Hematopoietic multipotent progenitor cell treated with erythropoietin and hydrocortisone succinate and interleukin-3 and kit ligand, for 6 days (in vitro differentiated cells): Measurements from ENCODE around the gene C6orf136.
A peak's percentile ranks its signal among the peaks of the same experiment; 100 is the strongest.
"Not testable (repeated sequence)": the region's sequence is repeated elsewhere in the genome, so short reads cannot be mapped to it uniquely, and the experiment has no call there.

Source experiments
- DNase-seq: peaks from one replicate; pipeline ENCODE4 v3.0.0-alpha.2; 2015

C6orf136 gene

DNA sequence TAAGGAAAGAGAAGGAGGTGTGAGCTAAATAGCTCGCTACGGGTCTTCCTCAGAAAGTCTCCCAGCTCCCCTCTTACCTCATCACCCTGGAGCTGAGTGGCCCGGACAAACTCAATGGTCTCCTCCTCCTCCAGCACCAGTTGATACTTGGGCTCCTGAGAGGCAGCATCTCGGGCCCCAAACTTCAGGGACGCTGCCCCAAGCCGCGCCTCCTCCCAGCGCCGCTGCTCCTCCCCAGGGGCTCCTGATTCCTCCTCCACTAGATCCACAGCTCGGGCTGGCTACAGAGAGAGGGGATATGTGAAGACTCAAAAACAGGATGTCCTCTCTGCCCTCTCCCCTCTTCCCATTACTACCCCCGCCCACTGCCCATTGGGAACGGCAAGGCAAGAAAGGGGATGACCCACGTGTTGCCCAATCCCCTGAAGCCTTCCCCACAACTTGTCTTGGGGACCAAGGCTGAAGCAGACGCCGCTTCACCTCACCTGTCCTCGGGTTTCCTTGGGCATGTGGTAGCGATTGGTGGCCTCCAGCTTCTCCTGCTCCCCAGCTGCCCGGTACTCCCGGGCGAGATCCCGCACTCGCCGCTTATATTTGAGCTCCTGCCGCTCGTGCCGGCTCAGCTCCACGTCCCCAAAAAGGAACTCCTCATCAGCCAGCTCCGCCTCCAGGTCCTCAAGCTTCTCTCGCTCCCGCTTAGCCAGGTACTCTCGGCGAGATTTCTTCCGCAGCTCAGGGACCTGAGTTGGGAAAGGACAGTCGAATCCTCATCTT lies 18.2 kb downstream of the C6orf136 start:
- no peak for DNase-seq

DNA sequence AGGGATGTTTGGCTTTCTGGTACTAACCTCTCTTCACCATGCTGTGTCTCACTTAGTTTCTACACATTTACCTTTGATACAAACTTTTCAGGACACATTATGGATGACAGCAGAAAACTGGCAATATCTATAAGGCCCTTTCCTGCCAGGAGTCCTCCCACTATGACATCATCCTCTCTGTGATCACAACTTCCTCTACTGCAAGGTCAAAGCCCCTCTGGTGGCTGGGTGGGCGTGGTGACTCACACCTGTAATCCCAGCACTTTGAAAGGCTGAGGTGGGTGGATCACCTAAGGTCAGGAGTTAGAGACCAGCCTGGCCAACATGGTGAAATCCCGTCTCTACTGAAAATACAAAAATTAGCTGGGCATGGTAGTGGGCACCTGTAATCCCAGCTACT lies 19.4 kb downstream of the C6orf136 start:
- DNase-seq, result not testable (repeated sequence)

DNA sequence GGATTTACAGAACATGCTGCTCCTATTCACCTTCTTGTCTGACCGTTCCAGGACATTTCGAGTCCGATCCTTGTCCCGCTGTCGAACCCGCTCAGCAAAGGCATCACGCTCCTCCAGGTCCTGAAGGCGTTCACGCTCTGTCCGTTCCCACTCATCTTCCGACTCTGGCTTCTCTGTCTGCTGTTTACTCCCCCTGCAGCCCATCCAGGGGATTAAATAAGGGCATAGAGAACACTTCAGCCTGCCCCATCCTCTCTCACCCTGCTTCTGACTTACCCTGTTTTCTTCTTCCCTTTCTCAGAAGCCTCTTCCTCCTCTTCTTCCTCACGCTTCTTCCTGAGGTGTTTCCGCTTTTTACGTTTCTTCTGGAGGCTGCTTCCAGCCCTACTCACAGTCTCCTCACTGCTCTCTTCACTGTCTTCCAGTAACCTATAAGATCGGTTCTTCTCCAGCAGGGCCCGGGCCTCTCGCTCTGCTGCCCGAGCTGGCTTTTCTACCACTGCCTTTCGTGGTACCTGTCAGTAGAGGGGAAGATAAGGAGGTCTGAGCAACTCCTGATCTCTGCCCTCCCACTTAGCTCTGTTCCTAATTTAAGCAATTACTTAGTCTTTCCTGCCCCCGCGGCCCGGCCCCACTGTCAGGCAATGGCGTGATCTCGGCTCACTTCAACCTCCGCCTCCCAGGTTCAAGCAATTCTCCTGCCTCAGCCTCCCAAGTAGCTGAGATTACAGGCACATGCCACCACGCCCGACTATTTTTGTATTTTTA lies 24.0 kb downstream of the C6orf136 start:
- peak; percentile 28 for DNase-seq

DNA sequence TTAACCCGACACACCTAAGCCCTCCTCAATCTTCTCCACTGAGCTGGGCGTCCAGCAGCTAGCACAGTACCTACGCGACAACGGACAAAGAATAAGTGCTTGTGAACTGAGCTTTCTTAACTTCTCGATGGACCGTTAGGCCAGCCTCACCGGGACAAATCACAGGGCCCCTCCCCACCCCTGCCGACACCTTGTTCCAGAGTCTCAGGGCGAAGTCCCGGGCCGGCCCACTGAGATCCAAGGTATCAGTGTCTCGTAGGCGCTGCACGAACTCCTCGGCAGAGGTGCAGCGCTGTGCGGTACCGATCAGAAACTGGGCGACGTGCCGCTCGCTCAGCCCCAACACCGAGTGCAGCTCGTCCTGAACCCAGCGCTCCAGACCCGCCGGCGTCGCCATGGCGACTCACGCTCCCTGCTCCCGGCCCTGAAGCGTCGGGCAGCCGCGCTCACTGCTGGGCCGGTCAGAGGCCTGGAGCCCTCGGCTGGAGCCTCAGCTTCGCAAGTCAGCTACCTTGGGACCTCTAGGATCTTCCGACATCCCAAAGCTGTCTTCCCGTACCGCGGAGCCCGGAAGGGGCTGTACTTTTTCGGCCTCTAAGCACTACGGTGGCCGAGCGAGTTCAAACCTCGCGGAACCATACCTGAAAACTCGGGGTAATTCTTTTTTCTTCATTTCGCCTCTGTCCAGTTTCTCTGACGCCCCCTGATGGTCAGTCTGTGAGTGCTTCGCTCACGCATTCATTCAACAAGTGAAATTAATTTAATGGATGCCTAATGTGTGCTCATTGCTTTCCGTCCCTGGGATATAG lies 25.7 kb downstream of the C6orf136 start, which contains the start of gene DHX16:
Gene DHX16 (minus strand): TSS at position 562 of the 809 bp plus-strand sequence. CDS start 165 bp downstream, at position 397.
- peak; percentile 99 for DNase-seq

DNA sequence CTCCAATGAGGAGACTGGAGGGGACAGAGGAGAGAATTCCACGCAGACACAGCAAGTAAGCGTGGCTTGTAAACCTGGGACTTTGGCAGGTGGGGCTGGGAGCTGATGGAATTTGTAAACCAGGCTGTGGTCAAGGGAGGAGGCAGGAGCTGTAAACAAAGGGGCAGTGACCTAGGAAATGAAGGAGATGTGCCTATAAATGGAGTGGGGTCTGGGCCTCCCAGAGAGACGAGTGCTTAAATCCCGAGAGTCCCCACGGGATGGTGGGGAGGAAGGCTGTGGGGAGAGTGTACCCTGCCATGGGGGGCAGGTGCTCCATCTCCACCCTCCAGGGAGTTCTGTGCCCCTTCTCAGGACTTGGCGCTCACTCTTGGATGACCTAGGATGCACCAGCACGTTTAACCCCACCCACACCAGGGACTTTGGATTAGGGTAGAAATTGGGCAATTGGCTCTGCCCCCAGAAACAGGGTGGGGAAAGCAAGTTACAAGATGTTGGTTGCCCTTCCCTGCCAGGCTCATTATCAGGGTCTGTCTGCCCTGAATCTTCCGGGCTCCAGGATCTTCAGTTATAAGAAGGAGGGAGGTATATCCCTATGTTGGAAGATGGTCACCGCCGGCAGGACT lies 29.8 kb downstream of the C6orf136 start:
- DNase-seq, result peak; percentile 35

DNA sequence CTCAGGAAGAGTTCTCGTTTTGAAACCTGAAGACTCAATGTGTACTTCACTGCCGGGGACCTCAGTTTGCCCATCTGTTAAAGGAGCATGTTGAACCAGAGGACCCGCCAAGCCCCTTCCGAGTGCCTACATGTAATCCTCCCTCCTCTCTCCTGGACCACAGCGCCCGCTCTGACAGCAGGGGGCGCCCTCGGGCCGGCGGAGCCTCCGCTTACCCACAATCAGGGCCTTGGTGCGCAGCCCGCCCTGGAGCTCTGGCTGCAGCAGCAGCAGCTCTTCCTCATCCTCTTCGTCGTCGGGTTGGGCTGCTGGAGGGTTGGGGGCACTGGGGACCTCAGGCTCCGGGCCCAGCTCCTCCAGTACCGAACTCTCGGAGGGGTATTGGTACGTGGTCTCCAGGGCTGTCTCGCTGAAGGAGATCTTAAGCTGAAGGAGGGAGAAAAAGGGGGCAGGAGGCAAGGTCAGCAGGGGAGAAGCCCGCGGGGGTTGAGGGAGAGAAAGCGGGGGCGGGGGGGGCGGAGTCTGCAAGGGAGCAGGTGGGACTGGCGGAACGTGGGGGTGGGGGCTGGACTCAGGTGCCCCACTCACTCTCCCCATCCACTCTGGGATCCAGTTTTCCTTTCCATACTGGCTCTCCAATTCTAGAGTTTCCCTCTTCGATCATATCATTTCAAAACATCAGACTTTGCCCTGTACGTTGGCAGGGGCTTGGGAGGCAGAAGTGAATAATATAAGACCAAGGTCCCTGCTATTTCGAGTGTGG lies 32.2 kb downstream of the C6orf136 start:
- DNase-seq, result peak; percentile 89

DNA sequence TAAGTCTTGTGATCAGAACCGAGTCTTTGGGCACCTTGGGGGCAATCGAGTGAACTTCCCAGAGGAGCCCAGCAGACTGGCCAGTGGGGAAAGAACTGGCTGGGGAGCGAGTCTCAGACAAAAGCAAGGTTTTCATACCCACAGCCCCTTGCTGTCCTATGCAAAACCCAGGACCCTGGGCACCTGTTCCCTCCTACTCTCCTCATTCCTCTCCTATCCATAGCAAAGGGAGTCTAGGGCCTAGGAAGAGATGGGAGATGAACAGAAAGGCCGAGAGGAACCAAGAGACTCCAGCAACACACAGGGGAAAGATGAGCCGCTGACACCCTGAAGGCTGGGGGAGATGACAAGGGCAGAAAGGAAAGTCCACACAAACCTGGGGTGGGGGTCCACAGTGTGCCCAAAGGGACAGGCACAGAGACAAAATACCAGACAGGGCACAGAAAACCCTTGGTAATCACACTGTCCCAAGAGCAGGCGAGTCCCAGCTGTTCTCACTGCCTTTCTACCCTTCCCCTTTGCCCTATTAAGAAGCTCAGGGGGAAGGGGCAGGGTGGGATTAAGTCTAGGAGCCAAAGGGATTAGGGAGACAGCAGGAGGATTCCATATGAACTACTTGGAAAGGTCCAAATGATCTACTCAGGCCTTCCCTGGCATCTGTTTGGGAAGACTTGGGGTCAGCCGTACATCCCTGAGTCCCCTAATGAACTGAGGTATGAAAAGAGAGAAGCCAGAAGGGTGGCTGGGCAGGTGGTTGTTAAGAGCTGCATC lies 33.0 kb downstream of the C6orf136 start:
- no peak for DNase-seq

DNA sequence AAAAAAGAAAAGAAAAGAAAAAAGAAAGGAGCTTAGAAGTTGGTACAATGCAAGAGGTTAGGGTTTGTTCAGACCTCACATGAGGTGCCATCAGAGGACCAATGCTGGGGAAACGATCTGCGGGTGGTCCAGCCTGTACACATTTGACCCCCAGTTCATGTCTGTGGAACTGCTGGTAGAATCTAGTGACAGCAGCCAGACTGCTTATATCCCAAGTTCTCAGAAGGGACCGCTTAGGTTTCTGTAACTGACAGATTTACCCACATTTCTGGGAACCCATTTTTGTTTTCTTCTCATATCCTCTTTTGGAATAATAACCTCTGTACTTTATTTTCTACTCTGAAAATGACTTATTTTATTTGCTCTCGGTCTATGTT lies 34.8 kb downstream of the C6orf136 start:
- peak; percentile 14 for DNase-seq

DNA sequence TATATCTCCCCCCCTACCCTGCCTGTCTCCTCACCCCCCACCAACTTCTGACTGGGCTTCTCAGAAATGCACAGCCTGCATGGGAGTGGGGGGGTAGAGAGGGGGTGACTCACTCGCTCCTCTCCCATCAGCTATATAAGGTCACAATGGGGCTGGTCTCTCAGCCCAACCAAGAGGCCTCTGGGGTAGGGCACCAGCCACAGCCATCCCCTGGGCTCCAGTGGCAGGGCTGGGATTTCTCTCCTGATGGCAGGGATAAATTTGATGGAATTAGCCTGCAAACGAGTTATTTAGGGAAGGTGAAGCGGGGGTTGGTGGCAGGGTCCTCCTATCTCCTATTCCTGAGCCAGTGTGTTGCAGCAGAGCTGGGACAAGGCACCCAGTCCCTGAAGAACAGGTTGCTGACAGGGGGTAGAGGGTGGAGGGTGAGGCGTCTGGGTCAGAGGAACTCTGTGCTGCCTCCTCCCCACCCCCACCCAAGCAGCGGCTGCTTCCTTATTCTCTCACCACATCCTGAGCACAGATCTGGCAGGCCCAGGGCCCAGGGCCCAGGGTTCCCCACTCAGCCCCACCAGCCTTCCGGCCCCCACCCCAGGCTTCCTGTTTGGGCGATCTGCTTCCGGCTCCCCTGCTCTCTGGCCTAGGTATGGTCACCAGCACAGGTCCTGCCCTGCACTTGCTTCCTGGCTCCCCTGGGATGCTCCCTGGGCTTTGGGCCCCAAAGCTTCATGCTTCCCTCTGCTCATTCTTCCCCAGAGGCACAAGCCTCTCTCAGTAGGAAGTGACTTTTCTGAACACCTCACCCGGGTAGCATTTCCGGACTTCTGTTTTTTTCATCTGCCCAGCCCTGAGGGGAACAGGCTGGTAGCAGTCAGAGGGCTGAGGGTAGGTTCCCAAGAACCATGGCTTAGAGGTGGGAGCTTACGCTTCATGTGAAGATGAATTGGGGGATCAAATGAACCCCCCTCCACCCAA lies 35.5 kb downstream of the C6orf136 start:
- peak; percentile 93 for DNase-seq

DNA sequence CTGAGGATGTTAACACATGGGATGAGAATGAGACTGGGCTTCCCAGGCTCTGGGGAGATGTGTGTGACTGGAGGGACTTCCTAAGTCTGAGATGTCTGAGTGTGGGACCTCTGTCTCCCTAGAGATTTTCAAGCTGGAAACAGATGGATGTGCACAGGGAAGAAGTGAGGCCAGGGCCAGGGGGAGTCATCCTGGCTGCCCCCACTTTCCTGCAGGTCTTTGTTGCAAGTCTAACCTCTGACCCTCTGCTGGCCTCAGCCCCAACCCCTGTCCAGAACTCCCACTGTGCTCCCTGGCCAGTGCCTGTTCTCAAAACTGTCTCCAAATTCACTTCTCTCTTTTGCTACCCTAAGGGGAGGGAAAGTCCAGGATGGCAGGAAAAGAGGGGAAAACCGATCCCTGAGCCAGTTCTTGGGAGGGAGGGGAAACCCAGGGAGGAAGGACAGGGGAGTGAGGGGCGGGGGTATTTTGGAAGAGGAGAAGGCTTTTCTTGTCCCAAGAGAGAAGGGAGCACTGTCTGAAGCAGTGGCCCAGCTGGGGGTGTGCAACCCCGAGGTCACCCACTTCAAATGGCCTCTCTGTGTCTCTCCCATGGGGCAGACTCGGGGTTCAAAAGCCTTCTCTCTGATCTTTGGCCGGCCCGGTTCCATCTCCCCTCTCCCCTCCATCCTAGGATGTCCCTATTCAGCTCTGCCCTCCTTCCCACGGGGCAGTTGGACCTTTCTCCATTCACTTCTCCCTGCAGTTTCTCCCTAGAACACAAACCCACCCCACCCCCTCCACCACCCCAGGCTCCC lies 36.4 kb downstream of the C6orf136 start:
- DNase-seq, result no peak

DNA sequence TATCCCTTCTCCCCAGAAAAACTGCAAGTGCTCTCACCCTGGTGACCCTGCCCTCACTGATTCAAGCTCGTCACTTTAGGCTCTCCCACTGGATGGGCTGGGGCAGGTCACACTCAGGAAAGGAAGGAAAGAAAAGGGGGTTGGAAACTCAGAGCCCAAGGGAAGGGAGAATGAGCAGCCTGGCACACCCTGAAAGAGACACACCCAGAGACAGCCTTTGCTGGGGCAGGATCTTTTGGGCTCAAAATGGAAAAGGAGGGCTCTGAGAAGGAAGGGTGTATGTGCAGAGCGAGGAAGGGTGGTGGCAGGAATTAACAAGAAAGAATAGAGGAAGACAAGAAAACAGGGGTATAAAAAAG lies 37.0 kb downstream of the C6orf136 start:
- peak; percentile 41 for DNase-seq

DNA sequence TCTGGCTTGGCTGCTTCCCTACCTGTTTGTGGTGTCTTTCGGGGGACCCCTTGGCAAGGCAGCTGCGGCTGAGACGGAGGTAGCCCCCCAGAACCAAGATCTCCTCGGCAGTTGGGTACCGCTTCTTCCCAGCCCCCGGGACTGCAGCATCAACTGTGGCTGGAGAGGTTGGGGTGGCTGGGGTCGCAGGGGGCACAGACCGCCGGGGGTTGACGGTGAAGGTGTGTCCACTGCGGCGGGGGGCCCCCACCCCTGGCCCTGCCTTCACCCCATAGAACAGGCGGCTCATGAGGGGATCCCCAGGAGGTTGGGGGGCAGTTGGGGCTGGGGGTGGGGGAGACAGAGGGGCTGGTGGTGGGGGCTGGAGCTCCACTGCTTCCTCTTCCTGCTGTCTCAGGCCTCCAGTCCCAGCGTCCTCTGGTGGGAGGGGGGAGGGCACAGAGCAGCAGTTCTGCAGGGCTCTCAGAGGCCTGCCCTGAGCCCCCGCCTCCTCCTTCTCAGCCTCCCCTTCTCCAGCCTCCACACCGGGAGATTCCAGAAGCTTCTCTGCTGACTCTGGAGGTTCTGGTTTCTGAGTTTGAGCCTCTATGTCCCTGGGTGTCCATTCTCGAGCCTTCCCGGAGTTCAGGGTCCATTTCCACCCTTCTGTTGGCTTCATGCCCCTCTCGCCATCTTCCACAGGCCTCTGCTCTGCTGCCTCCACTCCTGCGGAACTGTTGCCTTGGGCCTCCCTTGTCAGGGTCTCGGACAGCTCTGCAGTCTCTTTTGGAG lies 37.6 kb downstream of the C6orf136 start:
- DNase-seq, result peak; percentile 71

DNA sequence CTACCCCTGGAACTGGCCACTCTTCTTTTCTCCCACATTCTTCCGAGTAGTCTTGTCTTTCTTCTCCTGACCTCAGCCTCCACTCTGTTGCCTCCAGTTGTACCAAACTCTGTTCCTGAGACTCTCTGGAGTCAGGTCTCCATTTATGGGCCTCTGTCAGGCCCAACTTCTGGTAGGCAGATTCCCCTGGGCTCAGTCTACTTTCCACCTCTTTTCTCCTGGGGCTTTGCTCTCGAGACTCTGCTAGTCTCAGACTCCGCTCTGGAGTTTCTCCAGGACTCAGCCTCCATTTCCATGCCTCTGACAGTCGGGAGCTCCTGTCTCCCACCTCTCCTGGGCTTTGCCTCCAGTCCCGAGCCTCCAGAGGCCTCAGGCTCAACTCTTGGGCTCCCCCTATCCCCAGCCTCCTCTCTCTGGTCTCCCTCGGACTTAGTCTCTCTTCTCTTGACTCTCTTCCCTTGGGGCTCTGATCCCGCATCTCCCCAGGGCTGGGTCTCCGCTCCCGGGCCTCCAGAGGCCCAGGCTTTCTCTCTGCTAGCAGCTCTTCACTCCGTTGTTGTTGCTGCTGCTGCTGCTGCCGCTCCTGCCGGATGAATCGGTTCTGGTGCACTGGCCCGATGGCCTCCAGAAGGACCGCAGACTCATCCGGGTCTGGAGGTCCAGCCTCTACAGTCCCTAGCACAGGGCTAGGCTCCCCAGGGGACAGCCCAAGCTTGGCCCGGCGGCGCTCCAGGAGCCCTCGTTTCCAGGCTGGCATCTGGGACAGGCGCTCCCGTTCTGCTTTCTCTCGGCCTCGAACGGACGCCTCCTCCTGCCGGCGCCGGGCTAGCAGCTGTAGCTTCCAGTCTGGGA lies 38.5 kb downstream of the C6orf136 start:
- DNase-seq, result peak; percentile 64

DNA sequence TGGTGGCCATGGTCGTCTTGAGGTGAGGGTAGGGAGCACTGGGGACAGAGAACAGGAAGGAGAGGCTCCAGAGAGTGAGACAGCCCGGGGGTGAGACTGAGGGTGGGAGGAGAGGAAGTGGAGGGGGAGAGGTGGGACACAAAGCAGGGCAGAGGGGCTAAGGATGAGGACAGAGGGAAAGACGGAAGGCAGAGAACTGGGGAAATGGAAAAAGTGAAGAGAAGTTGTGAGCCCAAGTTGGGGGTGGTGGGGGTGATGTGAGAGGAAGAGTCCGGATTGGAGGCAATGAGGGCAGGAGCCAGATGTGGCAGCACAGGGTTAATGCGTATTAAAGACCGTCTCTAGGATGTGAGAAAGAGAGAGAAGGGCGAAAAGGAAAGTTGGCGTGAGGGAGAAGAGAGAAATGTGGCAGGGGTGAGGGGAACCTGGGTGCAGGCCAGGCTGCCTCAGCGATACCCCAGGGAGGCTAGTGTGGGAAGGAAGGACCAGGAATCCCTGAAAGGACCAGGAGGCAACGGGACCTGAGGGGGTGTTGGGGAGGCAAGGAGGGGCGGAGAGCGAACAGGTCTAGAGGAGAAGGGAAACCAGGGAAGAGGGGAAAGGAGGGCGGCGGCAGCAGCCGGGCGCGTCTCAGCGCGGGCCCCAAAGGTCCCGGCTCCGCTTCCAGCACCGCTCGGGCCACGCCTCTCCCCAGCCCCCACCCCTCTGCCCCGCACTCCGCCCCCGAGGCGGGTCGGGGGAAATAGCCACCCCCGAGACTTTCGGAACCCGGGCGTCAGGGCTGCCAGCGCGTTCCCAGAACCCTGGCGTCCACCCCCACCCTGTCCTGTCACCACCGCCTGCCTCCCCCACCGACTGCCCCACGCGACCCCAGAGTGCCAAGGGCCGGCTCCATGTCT lies 39.3 kb downstream of the C6orf136 start, which contains the start of gene PPP1R18:
Gene PPP1R18 (minus strand): TSS at position 637 of the 899 bp plus-strand sequence. CDS start 627 bp downstream, at position 10.
- peak; percentile 54 for DNase-seq

DNA sequence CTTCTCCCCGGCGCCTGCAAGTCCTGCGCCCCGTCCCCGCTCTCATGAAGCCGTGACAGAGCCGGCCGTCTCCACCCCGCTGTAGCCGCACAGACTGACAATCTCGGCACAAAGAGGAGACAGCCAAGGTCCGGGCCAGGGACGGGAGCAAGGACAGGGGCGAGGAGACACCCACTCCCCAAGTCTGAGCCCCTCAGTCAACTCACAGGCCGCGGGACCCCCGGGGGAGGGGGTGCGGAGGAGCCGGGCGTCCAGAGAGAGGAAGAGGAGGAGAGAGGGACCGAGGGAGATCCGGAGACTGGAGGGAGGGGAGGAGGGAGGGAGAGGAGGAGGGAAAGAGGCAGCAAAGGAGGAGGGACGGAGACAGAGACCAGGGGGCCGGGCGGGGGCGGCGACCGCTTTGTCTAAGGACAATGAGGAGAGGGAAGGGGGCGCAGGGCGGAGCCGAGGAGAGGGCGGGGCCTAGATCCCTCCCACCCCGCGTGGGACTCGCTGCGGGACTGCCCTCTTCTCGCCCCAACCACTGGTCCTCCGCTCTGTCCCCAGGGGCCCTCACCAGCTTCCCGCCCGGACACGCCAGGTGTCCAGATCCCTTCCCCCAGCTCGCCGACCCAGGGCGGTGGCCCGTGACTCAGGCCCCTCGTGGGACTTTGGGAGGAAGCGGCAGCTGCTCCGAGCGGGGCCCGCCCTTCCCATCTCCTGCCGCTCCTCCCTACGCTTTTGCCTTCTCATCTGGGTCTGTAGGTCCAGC lies 40.1 kb downstream of the C6orf136 start:
- peak; percentile 76 for DNase-seq
